ENCODE results near the gene MR1.
A peak's percentile ranks its signal among the peaks of the same experiment; 100 is the strongest.

MR1 gene

GRCh38 chr1:181091309-181092040, 57.7 kb downstream of the MR1 start:
- TF ChIP-seq, protein P1, sequence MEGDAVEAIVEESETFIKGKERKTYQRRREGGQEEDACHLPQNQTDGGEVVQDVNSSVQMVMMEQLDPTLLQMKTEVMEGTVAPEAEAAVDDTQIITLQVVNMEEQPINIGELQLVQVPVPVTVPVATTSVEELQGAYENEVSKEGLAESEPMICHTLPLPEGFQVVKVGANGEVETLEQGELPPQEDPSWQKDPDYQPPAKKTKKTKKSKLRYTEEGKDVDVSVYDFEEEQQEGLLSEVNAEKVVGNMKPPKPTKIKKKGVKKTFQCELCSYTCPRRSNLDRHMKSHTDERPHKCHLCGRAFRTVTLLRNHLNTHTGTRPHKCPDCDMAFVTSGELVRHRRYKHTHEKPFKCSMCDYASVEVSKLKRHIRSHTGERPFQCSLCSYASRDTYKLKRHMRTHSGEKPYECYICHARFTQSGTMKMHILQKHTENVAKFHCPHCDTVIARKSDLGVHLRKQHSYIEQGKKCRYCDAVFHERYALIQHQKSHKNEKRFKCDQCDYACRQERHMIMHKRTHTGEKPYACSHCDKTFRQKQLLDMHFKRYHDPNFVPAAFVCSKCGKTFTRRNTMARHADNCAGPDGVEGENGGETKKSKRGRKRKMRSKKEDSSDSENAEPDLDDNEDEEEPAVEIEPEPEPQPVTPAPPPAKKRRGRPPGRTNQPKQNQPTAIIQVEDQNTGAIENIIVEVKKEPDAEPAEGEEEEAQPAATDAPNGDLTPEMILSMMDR (conservative IDR thresholded peaks at IDR 0.05; ENCODE audit: low read depth, low read length), result no peak
- H3K4me3 ChIP-seq (ENCODE audit: low read depth, low read length), result peak overlapping the region; percentile 89
- DNase-seq (ENCODE audit: low read depth), result no peak

- no peak for DNase-seq (ENCODE audit: low read depth)
- TF ChIP-seq, protein P1 (conservative IDR thresholded peaks at IDR 0.05; ENCODE audit: low read depth, low read length), result no peak
- peak overlapping the region; percentile 89 for H3K4me3 ChIP-seq (ENCODE audit: low read depth, low read length)
Measured at GRCh38 chr1:181092056-181092455, 58.3 kb downstream of the MR1 start.

GRCh38 chr1:181092883-181093458, 59.2 kb downstream of the MR1 start:
- TF ChIP-seq, protein P1 (conservative IDR thresholded peaks at IDR 0.05; ENCODE audit: low read depth, low read length), result no peak
- no peak for DNase-seq (ENCODE audit: low read depth)
- H3K4me3 ChIP-seq (ENCODE audit: low read depth, low read length), result no peak overlapping the region

DNA sequence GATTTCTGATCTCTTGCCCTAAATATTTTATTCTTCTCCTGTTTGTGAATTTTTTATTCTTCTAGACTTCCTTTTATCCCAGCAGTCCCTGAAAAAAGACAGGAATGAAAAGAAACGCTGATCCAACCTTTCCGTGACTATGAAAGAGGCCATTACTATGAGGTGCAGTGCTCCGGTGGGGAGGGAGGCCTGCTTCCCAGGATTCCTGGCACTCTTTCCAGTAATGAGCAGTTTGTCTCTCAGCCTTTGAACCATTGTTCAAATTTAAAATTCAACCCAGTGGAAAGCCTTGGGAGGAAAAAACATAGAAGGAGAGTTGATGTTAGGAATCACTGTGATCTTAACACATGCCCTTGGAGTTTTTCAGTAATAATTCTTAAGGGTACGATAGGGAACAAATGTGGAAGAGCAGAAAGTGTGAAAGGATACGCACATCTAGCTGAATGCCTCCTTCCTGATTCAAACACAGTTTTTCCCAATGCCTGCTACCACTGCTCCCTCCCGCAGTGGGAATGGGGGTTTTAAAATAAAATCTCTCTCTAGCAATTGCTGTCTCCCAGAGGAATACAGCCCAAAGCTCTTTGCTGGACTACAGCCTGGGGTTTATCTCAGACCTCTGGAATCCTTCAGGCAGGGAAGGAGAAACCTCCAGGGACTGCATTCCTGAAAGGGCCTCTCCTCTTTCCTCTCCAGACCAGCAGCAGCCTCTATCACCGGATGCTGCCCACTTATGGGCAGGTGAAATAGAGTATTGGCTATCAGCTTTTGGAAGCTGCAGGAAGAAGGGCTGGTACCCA, 60.8 kb downstream of the MR1 start:
- no peak overlapping the region for H3K4me3 ChIP-seq (ENCODE audit: low read depth, low read length)
- peak; percentile 91 for DNase-seq (ENCODE audit: low read depth)
- TF ChIP-seq, protein P1 (conservative IDR thresholded peaks at IDR 0.05; ENCODE audit: low read depth, low read length), result no peak

- TF ChIP-seq, protein P1 (conservative IDR thresholded peaks at IDR 0.05; ENCODE audit: low read depth, low read length), result no peak
- no peak overlapping the region for H3K4me3 ChIP-seq (ENCODE audit: low read depth, low read length)
- DNase-seq (ENCODE audit: low read depth), result no peak
Measured at GRCh38 chr1:181095260-181095659, 61.5 kb downstream of the MR1 start.

GRCh38 chr1:181095763-181096184, 62.0 kb downstream of the MR1 start:
- H3K4me3 ChIP-seq (ENCODE audit: low read depth, low read length), result no peak overlapping the region
- DNase-seq (ENCODE audit: low read depth), result no peak
- TF ChIP-seq, protein P1 (conservative IDR thresholded peaks at IDR 0.05; ENCODE audit: low read depth, low read length), result no peak

All from choroid plexus epithelial cell (primary cell).